ENCODE measurements around the gene SLC39A5. TPM values are rescaled to one million over a fixed set of nuclear protein-coding genes. Genes with fewer than 3 reads are reported as not detected.
A peak's percentile ranks its signal among the peaks of the same experiment; 100 is the strongest.

Gene SLC39A5, protein sequence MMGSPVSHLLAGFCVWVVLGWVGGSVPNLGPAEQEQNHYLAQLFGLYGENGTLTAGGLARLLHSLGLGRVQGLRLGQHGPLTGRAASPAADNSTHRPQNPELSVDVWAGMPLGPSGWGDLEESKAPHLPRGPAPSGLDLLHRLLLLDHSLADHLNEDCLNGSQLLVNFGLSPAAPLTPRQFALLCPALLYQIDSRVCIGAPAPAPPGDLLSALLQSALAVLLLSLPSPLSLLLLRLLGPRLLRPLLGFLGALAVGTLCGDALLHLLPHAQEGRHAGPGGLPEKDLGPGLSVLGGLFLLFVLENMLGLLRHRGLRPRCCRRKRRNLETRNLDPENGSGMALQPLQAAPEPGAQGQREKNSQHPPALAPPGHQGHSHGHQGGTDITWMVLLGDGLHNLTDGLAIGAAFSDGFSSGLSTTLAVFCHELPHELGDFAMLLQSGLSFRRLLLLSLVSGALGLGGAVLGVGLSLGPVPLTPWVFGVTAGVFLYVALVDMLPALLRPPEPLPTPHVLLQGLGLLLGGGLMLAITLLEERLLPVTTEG
- not detected in 2 replicates for total RNA-seq

GRCh38 chr12:56229916-56230431 is at the start of gene SLC39A5:
Gene SLC39A5 (plus strand): TSS chr12:56230051. CDS start chr12:56231275, 1,224 bp downstream.
- no peak for DNase-seq (ENCODE audit: low read depth, low spot score)

GRCh38 chr12:56186957-56187356 is 42.9 kb upstream of the SLC39A5 start:
- DNase-seq (ENCODE audit: low read depth, low spot score), result no peak

- DNase-seq (ENCODE audit: low read depth, low spot score), result no peak
Measured at GRCh38 chr12:56188131-56188777, 41.6 kb upstream of the SLC39A5 start.

- no peak for DNase-seq (ENCODE audit: low read depth, low spot score)
Measured at GRCh38 chr12:56188778-56189098, 41.1 kb upstream of the SLC39A5 start.

DNA sequence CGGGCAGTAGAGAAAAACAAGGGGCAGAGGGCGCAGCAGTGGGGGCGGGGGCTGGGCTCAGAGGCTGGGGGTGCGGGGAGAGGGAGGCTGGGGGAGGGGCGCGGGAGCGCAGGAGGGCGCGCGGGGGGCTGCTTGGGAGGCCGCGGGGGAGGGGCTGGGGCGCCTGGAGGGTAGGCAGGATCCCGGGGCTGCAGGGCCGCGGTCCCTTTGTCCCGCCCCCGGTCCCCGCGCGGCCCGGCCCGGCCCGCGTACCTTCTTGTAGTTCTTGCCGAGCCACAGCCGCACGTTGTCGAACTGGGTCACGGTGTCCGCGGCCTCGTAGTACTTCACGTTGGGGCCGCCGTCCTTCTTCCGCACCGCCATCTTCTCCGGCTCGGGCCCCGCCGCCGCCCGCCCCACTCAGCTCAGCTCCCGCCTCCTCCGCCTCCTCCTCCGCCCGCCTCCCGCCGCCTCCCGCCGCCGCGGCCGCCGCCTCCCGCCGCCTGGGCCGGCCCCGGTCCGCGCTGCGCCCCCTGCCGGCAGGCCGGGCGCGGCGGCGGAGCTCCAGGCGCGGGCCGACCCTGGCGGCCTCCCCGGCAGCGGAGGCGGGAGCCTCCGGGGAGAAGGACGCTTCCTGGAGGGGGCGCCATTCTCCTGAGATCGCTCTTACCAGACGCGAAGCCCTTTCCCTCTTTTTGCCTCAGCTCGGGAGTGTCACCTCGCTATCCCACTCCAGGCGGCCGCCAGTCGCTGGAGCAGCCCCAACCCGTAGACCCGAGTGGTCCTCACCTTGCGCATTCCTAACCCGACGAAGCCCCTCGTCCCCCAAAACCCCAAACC is 40.5 kb upstream of the SLC39A5 start, which contains the start of gene SMARCC2:
TSS of gene SMARCC2 (minus strand) at position 385 of the 819 bp plus-strand sequence. CDS start at position 363, 22 bp downstream.
- DNase-seq (ENCODE audit: low read depth, low spot score), result peak; percentile 60

- DNase-seq (ENCODE audit: low read depth, low spot score), result peak; percentile 43
Measured at GRCh38 chr12:56189918-56190694, 39.7 kb upstream of the SLC39A5 start.

DNA sequence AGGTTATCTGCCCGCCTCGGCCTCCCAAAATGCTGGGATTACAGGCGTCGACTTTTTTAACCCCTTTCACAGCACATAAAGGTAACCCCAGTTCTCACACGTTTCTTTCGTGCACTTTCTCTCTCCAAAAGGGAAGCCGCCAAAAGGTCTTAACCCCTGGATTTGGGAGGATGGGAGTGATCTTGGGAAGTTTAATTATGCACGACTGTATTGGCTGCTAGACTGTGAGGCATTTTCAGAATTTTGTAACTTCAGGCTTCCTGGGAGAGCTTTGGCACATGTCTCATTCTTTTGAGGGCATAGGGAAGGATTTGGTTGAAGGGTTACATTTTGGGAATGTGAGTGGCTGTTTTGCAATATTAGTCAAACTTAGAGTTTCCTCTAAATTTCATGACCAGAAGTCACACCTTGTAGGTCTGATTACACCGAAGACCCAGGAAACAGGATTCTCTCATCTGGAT is 39.1 kb upstream of the SLC39A5 start:
- DNase-seq (ENCODE audit: low read depth, low spot score), result no peak

- DNase-seq (ENCODE audit: low read depth, low spot score), result no peak
Measured at GRCh38 chr12:56192582-56192981, 37.3 kb upstream of the SLC39A5 start.

GRCh38 chr12:56193025-56193578 is 36.7 kb upstream of the SLC39A5 start:
- peak; percentile 66 for DNase-seq (ENCODE audit: low read depth, low spot score)

GRCh38 chr12:56196818-56197550 is 32.9 kb upstream of the SLC39A5 start:
- peak; percentile 93 for DNase-seq (ENCODE audit: low read depth, low spot score)

- DNase-seq (ENCODE audit: low read depth, low spot score), result peak; percentile 87
Measured at GRCh38 chr12:56197921-56198635, 31.8 kb upstream of the SLC39A5 start.

DNA sequence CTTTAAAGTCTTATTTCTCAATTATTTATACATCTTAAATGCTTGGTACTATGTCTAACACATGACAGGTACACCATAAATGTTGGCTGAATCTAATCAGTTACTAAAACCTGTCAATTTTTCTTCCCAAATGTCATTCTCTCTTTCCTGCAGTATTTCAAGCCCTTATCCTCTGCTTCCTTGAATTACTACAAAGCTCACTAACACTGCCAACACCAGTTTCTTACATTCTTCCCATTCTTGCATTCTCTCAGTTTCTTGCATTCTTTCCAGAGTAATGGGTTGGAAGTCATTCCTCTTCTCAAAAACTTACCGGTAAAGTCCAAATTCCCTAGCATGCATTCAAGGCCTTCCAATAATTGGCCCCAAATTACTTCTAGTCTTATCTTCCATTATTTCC is 31.0 kb upstream of the SLC39A5 start:
- no peak for DNase-seq (ENCODE audit: low read depth, low spot score)

GRCh38 chr12:56202366-56202765 is 27.5 kb upstream of the SLC39A5 start:
- no peak for DNase-seq (ENCODE audit: low read depth, low spot score)

DNA sequence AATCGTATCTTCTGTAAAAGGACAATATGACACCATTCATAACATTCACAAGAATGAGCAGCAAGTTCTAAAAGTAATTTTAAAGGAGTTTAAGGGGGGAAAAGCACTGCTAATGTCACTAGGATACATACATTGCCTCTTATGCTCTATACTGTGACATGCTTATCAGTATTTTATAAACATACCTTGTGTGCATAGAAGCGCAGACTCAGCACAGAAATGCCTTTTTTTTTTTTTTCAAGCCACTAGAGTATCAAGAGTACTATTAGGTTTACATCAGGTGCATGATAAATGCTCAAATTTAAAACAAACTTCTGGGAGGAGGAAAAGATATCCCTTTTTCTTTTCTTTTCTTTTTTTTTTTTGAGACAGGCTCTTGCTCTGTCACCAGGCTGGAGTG is 27.0 kb upstream of the SLC39A5 start:
- no peak for DNase-seq (ENCODE audit: low read depth, low spot score)

- DNase-seq (ENCODE audit: low read depth, low spot score), result no peak
Measured at GRCh38 chr12:56204275-56204674, 25.6 kb upstream of the SLC39A5 start.

- no peak for DNase-seq (ENCODE audit: low read depth, low spot score)
Measured at GRCh38 chr12:56205445-56205844, 24.4 kb upstream of the SLC39A5 start.

- DNase-seq (ENCODE audit: low read depth, low spot score), result no peak
Measured at GRCh38 chr12:56206452-56207166, 23.2 kb upstream of the SLC39A5 start.

GRCh38 chr12:56208006-56208405 is 21.8 kb upstream of the SLC39A5 start:
- DNase-seq (ENCODE audit: low read depth, low spot score), result no peak
